GM12873 (cell line): ENCODE data around the gene GRAMD1B.

ENCODE experiments used
- TF ChIP-seq, protein P1 (sequence below): IDR thresholded peaks from 2 replicates; pipeline ENCODE4 v1.5.1; 2012; ENCODE audit warnings: low read depth, mild to moderate bottlenecking, moderate library complexity, low read length, control low read depth; ENCODE audit not compliant: insufficient read depth; ENCODE audit errors: missing control alignments

GRAMD1B gene

DNA sequence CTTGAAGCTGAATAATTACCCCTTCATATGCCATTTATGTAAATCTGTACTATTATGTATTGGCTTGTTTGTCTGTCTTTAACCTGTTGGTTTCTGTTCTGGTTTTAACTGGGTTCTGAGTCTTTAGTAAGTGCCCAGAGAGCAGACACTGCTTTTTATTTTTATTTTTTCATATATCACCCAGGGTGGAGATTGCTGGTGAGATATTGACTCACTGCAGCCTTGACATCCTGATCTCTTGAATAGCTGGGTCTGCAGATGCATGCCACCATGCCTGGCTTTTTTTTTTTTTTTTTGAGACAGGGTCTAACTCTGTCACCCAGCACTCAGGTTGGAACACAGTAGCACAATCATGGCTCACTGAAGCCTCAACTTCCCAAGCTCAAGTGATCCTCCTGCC lies 19.4 kb downstream of the GRAMD1B start:
- TF ChIP-seq, protein P1, sequence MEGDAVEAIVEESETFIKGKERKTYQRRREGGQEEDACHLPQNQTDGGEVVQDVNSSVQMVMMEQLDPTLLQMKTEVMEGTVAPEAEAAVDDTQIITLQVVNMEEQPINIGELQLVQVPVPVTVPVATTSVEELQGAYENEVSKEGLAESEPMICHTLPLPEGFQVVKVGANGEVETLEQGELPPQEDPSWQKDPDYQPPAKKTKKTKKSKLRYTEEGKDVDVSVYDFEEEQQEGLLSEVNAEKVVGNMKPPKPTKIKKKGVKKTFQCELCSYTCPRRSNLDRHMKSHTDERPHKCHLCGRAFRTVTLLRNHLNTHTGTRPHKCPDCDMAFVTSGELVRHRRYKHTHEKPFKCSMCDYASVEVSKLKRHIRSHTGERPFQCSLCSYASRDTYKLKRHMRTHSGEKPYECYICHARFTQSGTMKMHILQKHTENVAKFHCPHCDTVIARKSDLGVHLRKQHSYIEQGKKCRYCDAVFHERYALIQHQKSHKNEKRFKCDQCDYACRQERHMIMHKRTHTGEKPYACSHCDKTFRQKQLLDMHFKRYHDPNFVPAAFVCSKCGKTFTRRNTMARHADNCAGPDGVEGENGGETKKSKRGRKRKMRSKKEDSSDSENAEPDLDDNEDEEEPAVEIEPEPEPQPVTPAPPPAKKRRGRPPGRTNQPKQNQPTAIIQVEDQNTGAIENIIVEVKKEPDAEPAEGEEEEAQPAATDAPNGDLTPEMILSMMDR, result no peak

DNA sequence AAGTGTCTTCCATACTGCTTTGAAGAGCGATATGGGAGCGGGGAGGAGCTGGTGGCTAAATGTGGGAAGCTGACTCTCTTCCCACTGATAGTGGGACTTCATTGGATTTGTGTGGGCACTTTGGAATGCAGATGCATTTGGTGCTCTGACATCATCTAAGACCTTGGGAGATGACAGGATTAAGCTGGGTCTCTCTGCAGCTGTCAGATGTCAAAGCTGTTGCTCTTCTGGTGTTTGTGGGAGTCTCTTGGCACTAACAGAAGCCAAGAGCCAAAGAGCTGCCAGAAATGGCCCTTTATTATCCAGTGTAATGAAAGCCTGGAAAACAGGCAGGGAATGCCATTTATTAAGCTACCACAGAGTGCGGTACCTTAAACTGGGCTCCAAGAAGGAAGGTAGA lies 20.6 kb downstream of the GRAMD1B start:
- TF ChIP-seq, protein P1, result no peak

DNA sequence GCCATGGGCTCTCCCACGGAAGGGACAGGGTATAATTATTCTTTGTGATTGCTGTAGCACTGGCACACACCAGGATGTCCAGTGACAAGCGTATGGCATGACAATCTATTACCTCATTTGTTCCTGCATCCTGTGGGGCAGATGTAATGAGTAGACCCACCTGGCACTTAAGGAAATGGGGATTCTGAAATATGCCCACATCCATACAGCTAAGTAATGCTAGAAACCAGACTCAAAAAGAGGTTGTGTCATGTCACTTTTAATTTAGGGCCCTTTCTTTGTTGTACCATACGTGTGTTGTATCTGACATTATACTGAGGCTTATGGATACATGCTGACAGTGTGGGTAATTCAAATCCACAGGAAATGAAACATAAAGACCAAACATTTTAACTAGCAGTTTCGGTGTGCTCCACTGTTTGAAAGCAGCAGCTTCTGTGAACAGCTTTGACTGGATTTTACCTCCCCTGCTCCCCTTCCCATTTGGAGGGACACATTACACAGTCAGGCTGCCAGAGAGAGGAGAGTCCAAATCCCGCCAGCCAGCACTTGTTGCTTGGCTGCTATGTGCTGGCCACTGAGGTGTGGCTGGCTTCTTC lies 21.2 kb downstream of the GRAMD1B start:
- TF ChIP-seq, protein P1, result no peak

DNA sequence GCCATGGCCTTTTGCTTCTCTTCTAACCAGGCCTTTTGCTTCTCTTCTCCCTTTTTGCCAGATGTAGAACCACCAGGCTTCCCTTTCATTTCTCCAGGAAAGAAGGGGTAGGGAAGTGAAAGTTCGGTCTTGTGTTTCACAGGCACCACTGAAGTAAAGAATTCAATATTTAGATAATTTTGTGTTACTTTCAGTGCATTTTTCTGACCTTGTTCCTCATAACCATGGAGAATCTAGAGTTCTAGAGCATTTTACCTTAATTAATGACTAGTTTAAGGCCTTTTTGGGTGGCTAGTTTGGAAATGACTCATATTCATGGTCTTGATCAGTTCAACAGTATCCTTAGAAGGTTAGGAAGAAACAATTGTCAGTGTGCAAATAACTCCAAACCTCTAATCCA lies 22.7 kb downstream of the GRAMD1B start:
- TF ChIP-seq, protein P1, result no peak

DNA sequence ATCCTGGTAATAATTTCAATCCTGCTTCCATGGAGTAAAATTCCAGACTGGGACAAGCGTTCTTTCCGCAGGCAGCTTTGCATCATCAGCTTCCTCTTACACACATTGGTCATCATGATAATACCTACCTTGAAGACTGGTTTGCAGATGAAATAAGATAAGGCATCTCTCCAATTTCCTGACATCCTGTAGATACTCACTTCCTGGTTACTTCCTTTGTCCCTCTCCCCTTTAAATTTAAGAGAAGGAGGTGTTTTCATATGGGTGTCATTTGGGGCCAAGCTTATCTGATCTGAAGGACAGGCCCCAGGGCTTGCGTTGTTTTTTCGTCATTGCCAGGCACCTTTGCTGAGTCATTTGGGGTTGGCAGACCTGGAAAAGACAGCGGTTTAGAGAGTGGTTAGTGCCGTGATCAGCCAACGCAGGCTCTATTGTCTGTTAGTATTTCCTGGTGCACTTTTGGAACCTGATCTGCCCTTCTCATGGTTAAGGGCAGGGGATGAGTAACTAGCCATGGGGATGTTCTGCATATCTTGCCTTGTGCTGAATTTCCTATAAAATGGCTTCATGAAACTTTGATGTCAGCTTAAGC lies 24.1 kb downstream of the GRAMD1B start:
- TF ChIP-seq, protein P1, result no peak

DNA sequence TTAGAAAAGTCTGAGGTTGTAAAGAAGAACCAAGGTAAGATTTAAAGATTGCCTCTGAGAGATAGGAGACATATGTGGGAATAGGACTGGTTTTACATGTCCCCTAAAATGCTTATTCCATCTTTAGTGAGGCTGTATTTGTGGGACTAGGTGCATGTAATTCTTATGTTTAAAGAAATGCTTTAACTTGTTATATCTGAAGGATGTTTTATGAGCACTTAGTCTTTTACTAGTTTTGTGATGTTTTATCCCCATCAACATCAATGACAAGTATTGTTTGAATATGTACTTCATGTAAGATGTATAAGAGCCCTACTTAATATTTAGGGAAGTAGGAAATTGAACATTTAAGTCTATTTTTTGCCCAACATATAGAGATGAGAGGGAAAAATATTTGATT lies 24.7 kb downstream of the GRAMD1B start:
- TF ChIP-seq, protein P1, result no peak

DNA sequence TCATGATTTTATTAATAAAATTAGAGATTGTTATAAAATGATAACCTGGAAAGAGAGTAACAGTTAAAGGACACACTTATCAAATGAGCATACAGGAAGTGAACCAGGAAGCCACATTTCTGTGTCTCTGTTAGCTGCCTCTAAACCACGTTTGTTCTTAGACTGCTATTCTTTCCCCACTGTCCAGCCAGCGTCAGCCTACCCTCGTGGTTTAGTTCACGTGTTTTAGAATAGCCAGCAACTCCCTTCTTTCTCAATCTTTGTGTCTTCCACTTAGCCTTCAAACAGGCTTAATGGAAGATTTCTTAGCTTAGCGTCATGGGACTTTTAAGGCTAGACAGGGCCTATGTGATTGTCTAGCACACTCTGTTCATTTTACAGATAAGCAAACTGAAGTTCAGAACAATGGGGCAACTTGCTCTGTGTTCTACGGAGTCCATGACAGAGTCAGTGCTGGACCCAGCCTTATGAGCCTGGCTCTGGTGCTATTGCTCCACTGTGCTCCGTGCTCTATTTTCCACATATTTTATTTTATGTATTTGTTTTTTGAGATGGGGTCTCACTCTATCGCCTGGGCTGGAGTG lies 27.2 kb downstream of the GRAMD1B start:
- TF ChIP-seq, protein P1, result no peak
